Urothelium cell line (cell line): ENCODE data around the gene PPP2R5C.

Experiments used
- DNase-seq: peaks from one replicate; pipeline ENCODE4 v3.0.0; 2011; ENCODE audit warnings: low spot score, mixed read lengths
- FAIRE-seq: peaks from 2 replicates; lab custom pipeline; 2011; peaks lifted over from hg19 to GRCh38; lab: Jason Lieb, UNC

PPP2R5C gene

GRCh38 chr14:101934601-101935150 lies 173.2 kb downstream of the PPP2R5C start:
- DNase-seq = no peak
- FAIRE-seq = no peak

- no peak for FAIRE-seq
These were observed 176.6 kb downstream of the PPP2R5C start for GRCh38 chr14:101937926-101938767.

GRCh38 chr14:101939646-101940170 lies 178.2 kb downstream of the PPP2R5C start:
- DNase-seq = no peak
- FAIRE-seq = no peak

More at GRCh38 chr14:101937926-101938767, 176.6 kb downstream of the PPP2R5C start:
- DNase-seq = no peak

GRCh38 chr14:101944451-101944850 lies 182.9 kb downstream of the PPP2R5C start:
- FAIRE-seq = no peak

GRCh38 chr14:101945171-101945570 lies 183.7 kb downstream of the PPP2R5C start:
- DNase-seq (no peak), FAIRE-seq (no peak)

More at GRCh38 chr14:101944451-101944850, 182.9 kb downstream of the PPP2R5C start:
- no peak for DNase-seq

- DNase-seq (no peak), FAIRE-seq (no peak)
These were observed 186.0 kb downstream of the PPP2R5C start for GRCh38 chr14:101947577-101947903.

GRCh38 chr14:101947904-101948665 lies 186.6 kb downstream of the PPP2R5C start:
- FAIRE-seq = peak; percentile 94
- peak; percentile 97 for DNase-seq

GRCh38 chr14:101948666-101949216 lies 187.2 kb downstream of the PPP2R5C start:
- no peak for FAIRE-seq
- no peak for DNase-seq

- no peak for DNase-seq
- FAIRE-seq = no peak
These were observed 188.6 kb downstream of the PPP2R5C start for GRCh38 chr14:101950100-101950499.

GRCh38 chr14:101950516-101951215 lies 189.2 kb downstream of the PPP2R5C start:
- DNase-seq (no peak), FAIRE-seq (no peak)

GRCh38 chr14:101953151-101953550 lies 191.6 kb downstream of the PPP2R5C start:
- no peak for FAIRE-seq
- DNase-seq = no peak

GRCh38 chr14:101954501-101954900 lies 193.0 kb downstream of the PPP2R5C start:
- FAIRE-seq = no peak
- no peak for DNase-seq

- no peak for FAIRE-seq
- no peak for DNase-seq
These were observed 194.2 kb downstream of the PPP2R5C start for GRCh38 chr14:101955695-101956161.

GRCh38 chr14:101956179-101956885 lies 194.8 kb downstream of the PPP2R5C start:
- DNase-seq (no peak), FAIRE-seq (no peak)

- DNase-seq = no peak
- FAIRE-seq = no peak
These were observed 196.1 kb downstream of the PPP2R5C start for GRCh38 chr14:101957406-101958234.

GRCh38 chr14:101958418-101959180 lies 197.1 kb downstream of the PPP2R5C start:
- FAIRE-seq (no peak), DNase-seq (no peak)

- FAIRE-seq (no peak), DNase-seq (no peak)
These were observed 197.8 kb downstream of the PPP2R5C start for GRCh38 chr14:101959277-101959676.

GRCh38 chr14:101960225-101960624 lies 198.7 kb downstream of the PPP2R5C start:
- FAIRE-seq = no peak

More at GRCh38 chr14:101960225-101960624, 198.7 kb downstream of the PPP2R5C start:
- DNase-seq = no peak
